ENCODE measurements around the gene ACOX3. TPM values are rescaled to one million over a fixed set of nuclear protein-coding genes. Genes with fewer than 3 reads are reported as not detected.
A peak's percentile ranks its signal among the peaks of the same experiment; 100 is the strongest.

ACOX3 gene
- total and polyA plus RNA-seq, 9 donors = 10.1 to 32.4 (median 21.3) TPM

DNA sequence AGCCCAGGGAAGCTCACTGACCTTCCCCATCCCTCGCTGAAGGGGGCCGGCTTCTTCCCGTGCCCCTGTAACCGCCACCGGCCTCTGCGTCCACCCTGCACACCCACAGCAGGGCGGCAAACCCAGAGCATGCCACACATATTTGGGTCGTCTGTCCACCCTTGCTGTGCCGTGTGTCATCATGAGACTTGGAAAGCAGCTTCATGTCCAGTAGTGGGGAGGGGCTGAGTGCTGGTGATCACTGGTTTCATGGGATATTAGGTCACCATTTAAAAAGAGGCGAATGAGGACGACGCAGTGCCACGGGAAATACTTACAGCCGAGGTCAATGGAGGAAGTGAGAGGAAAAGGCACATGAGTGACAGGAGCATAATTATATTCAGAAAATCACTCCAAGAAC lies 96.1 kb downstream of the ACOX3 start:
- Histone ChIP-seq H3K4me1 (ENCODE audit: insufficient read depth) (peaks cover 34% of the 10 kb centered on the region), H3K36me3 (no peaks in the 10 kb centered on the region), H3K27me3 (no peaks in the 10 kb centered on the region), H3K9me3 (no peaks in the 10 kb centered on the region), H3K4me3 (no peak overlapping the region), H3K27ac (peak overlapping the region in 1 of 2 donors; percentile 70)
- WGBS, 3 donors = 86 to 90% (median 87%) methylated on average over 14 of the region's 14 CpGs
- no peak for TF ChIP-seq POLR2A (IDR thresholded peaks at IDR 0.05)
- TF ChIP-seq, protein P1, sequence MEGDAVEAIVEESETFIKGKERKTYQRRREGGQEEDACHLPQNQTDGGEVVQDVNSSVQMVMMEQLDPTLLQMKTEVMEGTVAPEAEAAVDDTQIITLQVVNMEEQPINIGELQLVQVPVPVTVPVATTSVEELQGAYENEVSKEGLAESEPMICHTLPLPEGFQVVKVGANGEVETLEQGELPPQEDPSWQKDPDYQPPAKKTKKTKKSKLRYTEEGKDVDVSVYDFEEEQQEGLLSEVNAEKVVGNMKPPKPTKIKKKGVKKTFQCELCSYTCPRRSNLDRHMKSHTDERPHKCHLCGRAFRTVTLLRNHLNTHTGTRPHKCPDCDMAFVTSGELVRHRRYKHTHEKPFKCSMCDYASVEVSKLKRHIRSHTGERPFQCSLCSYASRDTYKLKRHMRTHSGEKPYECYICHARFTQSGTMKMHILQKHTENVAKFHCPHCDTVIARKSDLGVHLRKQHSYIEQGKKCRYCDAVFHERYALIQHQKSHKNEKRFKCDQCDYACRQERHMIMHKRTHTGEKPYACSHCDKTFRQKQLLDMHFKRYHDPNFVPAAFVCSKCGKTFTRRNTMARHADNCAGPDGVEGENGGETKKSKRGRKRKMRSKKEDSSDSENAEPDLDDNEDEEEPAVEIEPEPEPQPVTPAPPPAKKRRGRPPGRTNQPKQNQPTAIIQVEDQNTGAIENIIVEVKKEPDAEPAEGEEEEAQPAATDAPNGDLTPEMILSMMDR (IDR thresholded peaks at IDR 0.05) = no peak
- TF ChIP-seq EP300 (IDR thresholded peaks at IDR 0.05) = no peak
- intact Hi-C loops (cut with DNase I) = loop anchor here in 1 of 4 donors (10.0 kb wide), 1 partner anchor 70 kb away; no protein-coding TSS in a partner anchor
- peak in 1 of 5 donors; percentile 37 for DNase-seq

DNA sequence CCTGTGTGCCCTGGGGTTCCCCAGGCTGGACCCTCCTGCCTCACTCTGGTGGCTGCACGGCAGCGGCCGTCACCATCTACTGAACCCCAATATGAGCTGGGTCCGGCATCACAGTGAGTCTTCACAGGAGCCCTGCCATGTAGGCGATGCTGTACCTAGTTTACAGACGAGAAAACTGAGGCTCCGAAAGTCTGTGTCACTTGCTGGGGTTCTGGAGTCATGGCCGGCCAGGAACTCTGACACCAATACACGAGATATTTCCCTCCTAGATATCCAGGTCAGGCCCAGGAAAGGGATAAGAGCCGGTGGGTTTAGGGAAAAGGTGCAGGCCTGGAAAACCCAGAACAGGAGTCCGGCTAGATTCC lies 96.6 kb downstream of the ACOX3 start:
- H3K27ac ChIP-seq = peak overlapping the region; percentile 70 to 90
- no peak for DNase-seq
- H3K9me3 ChIP-seq = no peaks in the 10 kb centered on the region

DNA sequence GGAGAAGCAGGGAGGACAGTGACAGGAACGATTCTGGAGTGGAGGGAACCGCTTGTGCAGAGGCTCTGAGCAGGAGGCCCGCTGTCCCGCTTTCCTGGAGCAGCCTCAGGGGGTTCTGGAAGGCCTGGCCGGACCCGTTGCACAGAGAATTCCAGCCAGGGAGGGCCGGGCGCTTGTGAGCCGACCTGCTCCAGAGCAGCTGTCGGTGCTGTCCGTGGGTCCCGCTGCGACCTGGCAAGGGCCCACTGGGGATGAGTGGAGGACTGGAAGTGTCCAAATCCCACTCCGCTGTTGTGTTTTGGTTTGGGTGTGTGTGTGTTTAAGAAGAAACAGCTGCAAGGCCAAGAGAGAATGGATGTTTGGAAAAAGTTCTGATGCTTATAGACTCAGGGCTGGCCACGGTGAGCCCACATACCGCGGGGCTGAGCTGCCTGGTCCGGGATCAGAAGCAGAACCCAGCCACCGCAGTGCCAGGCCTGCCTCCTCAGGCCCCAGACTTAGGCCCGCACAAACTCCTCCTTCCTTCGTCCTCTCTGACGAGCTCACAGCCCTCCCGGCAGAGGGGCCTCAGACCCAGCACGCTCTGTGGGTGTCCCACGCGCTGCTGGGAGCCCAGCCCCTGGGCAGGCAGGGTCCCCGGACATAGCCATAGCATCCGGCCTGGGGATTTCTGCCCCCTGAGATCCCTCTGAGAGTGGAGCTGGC lies 97.1 kb downstream of the ACOX3 start:
- no peaks in the 10 kb centered on the region for H3K9me3 ChIP-seq
- peak; percentile 58 to 75 (median 64) for DNase-seq
- no peak overlapping the region for H3K4me3 ChIP-seq
- intact Hi-C loops (cut with DNase I) = loop anchor here in 1 of 4 donors (10.0 kb wide), 1 partner anchor 69 kb away; no protein-coding TSS in a partner anchor
- H3K27ac ChIP-seq = peak overlapping the region; percentile 70 to 90
- TF ChIP-seq POLR2A (IDR thresholded peaks at IDR 0.05) (no peak), EP300 (IDR thresholded peaks at IDR 0.05) (no peak)
- TF ChIP-seq, protein P1 (IDR thresholded peaks at IDR 0.05) = no peak
- peaks cover 34% of the 10 kb centered on the region for H3K4me1 ChIP-seq (ENCODE audit: insufficient read depth)
- no peaks in the 10 kb centered on the region for H3K27me3 ChIP-seq
- 22 to 39% (median 27%) methylated on average over 28 of the region's 28 CpGs for WGBS, 3 donors
- H3K36me3 ChIP-seq = no peaks in the 10 kb centered on the region

More for the DNA sequence above, 96.6 kb downstream of the ACOX3 start:
- TF ChIP-seq, protein P1 (IDR thresholded peaks at IDR 0.05) = no peak
- no peak for TF ChIP-seq EP300 (IDR thresholded peaks at IDR 0.05)
- TF ChIP-seq POLR2A (IDR thresholded peaks at IDR 0.05) = no peak
- intact Hi-C loops (cut with DNase I) = loop anchor here in 1 of 4 donors (10.0 kb wide), 1 partner anchor 69 kb away; no protein-coding TSS in a partner anchor
- Histone ChIP-seq H3K27me3 (no peaks in the 10 kb centered on the region), H3K4me3 (no peak overlapping the region), H3K4me1 (ENCODE audit: insufficient read depth) (peaks cover 34% of the 10 kb centered on the region), H3K36me3 (no peaks in the 10 kb centered on the region)
- WGBS, 3 donors = 89 to 90% (median 89%) methylated on average over 11 of the region's 11 CpGs

DNA sequence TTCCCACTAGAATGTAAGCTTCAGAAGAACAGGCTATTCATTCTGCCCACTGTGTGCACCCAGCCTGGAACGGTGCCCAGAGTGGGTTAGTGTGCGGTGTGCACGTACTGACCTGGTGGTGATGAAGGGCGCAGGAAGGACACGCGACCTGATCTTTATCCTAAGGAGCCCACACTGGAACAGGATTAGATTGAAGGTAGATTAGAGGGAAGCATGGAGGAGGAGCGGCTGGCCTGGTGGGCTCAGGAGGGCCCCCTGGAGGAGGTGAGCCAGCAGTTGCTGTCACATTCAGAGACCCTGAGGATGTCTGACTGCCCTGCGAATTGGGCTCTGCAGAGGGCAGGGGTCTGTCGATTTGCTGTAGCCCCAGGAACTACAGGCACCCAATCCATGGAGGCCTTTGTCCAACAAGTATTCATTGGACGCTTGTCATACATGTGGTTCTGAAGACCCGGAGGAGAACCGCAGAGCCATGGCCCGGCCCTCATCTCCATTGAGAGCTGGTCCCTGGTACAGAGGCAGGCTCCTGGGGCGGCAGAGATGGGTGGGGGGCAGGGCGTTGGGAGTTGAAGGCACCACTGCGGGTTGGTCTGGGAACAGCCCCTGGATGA lies 97.8 kb downstream of the ACOX3 start:
- no peaks in the 10 kb centered on the region for H3K9me3 ChIP-seq
- H3K27me3 ChIP-seq = no peaks in the 10 kb centered on the region
- no peaks in the 10 kb centered on the region for H3K36me3 ChIP-seq
- DNase-seq = peak in 2 of 5 donors; percentile 58 to 60
- TF ChIP-seq POLR2A (IDR thresholded peaks at IDR 0.05) (no peak), EP300 (IDR thresholded peaks at IDR 0.05) (no peak)
- TF ChIP-seq, protein P1 (IDR thresholded peaks at IDR 0.05) = no peak
- 67 to 78% (median 71%) methylated on average over 16 of the region's 16 CpGs for WGBS, 3 donors
- no peak overlapping the region for H3K4me3 ChIP-seq
- intact Hi-C loops (cut with DNase I) = loop anchor here in 1 of 4 donors (10.0 kb wide), 1 partner anchor 68 kb away; no protein-coding TSS in a partner anchor
- H3K27ac ChIP-seq = peak overlapping the region; percentile 70 to 90
- H3K4me1 ChIP-seq (ENCODE audit: insufficient read depth) = peaks cover 34% of the 10 kb centered on the region
